ENCODE measurements around the gene C1orf174.

- TF ChIP-seq CTCF (IDR thresholded peaks at IDR 0.05) (no peak), EZH2 (IDR thresholded peaks at IDR 0.05) (no peak), EZH2phosphoT487 (IDR thresholded peaks at IDR 0.05) (no peak)
Observed at GRCh38 chr1:3910049-3910731, 10.1 kb upstream of the C1orf174 start.
